HEK293 (cell line): Measurements from ENCODE around the gene IFI30.
A peak's percentile ranks its signal among the peaks of the same experiment; 100 is the strongest.

ENCODE experiments used
- CTCF ChIA-PET: fragments of 350-600 bp; formaldehyde crosslinking; extraction: SDS; loops from one replicate; lab custom pipeline; 2021; ENCODE audit warnings: antibody characterized with exemption; lab: Yijun Ruan, JAX
- POLR2A ChIA-PET: fragments of 300-600 bp; formaldehyde crosslinking; extraction: SDS; loops from one replicate; lab custom pipeline; 2020; ENCODE audit warnings: antibody characterized with exemption, inconsistent platforms; lab: Yijun Ruan, JAX
- H3K27ac ChIP-seq: fragments of 200-500 bp; sonication (Bioruptor generic); 2 replicates; pipeline ENCODE4 v1.5.1; 2014; ENCODE audit warnings: low read depth, low read length, control low read depth, inconsistent platforms; ENCODE audit errors: extremely low read depth
- H3K36me3 ChIP-seq, 2 experiments: fragments of 200-500 bp in 1 of 2; sonication (Bioruptor generic) in 1 of 2; 1 replicate in 1 of 2; 2 replicates in 1 of 2; pipeline ENCODE4 v1.5.1; 2014 to 2017; ENCODE audit warnings: inconsistent platforms in 2 of 2, low read length in 2 of 2; ENCODE audit not compliant: control insufficient read depth in 2 of 2, insufficient read depth in 1 of 2
- H3K4me1 ChIP-seq: fragments of 200-500 bp; sonication (Bioruptor generic); 2 replicates; pipeline ENCODE4 v1.5.1; 2014; ENCODE audit warnings: mild to moderate bottlenecking, low read length, inconsistent platforms; ENCODE audit not compliant: control insufficient read depth, insufficient read depth
- H3K4me3 ChIP-seq: 2 replicates; pipeline ENCODE4 v1.5.1; 2011; ENCODE audit warnings: low read depth, mild to moderate bottlenecking, control low read depth, low read length, moderate library complexity
- H3K9me3 ChIP-seq: fragments of 200-500 bp; sonication (Bioruptor generic); 2 replicates; pipeline ENCODE4 v1.5.1; 2014; ENCODE audit warnings: low read depth, low read length, inconsistent platforms; ENCODE audit not compliant: control insufficient read depth, insufficient read depth
- BCL11B ChIP-seq: fragments of 450-650 bp; formaldehyde crosslinking; IDR thresholded peaks from 2 replicates; pipeline ENCODE4 v1.5.1; 2016; ENCODE audit warnings: low read depth, missing biosample characterization, missing genetic modification characterization
- GLIS2 ChIP-seq: fragments of 450-650 bp; formaldehyde crosslinking; IDR thresholded peaks from 2 replicates; pipeline ENCODE4 v1.5.1; 2016; ENCODE audit warnings: missing biosample characterization, missing genetic modification characterization
- KLF1 ChIP-seq: fragments of 450-650 bp; formaldehyde crosslinking; IDR thresholded peaks from 2 replicates; pipeline ENCODE4 v1.5.1; 2016; ENCODE audit warnings: missing biosample characterization, missing genetic modification characterization
- PRDM1 ChIP-seq: fragments of 450-650 bp; formaldehyde crosslinking; IDR thresholded peaks from 2 replicates; pipeline ENCODE4; 2016; ENCODE audit warnings: missing biosample characterization, missing genetic modification characterization
- PRDM10 ChIP-seq: fragments of 450-650 bp; formaldehyde crosslinking; IDR thresholded peaks from 2 replicates; pipeline ENCODE4 v1.5.1; 2016; ENCODE audit warnings: missing biosample characterization, missing genetic modification characterization
- REPIN1 ChIP-seq: fragments of 450-650 bp; formaldehyde crosslinking; IDR thresholded peaks from 2 replicates; pipeline ENCODE4 v1.5.1; 2017; ENCODE audit warnings: missing biosample characterization, missing genetic modification characterization, low read depth
- REST ChIP-seq: fragments of 450-650 bp; formaldehyde crosslinking; IDR thresholded peaks from 2 replicates; pipeline ENCODE4 v1.5.1; 2016; ENCODE audit warnings: missing biosample characterization, missing genetic modification characterization
- SCRT1 ChIP-seq: fragments of 450-650 bp; formaldehyde crosslinking; IDR thresholded peaks from 2 replicates; pipeline ENCODE4 v1.5.1; 2016; ENCODE audit warnings: missing biosample characterization, missing genetic modification characterization, borderline replicate concordance
- TCF7L2 ChIP-seq: IDR thresholded peaks from 2 replicates; pipeline ENCODE4 v1.6.1; 2011; ENCODE audit warnings: low read depth, mild to moderate bottlenecking, inconsistent platforms, low read length, moderate library complexity, borderline replicate concordance
- ZBTB11 ChIP-seq: fragments of 450-650 bp; formaldehyde crosslinking; conservative IDR thresholded peaks from 2 replicates; pipeline ENCODE4 v1.5.1; 2016; ENCODE audit warnings: low read depth, missing biosample characterization, missing genetic modification characterization
- ZBTB17 ChIP-seq: fragments of 450-650 bp; formaldehyde crosslinking; IDR thresholded peaks from 2 replicates; pipeline ENCODE4 v1.5.1; 2016; ENCODE audit warnings: missing biosample characterization, missing genetic modification characterization
- ZBTB49 ChIP-seq: fragments of 450-650 bp; formaldehyde crosslinking; IDR thresholded peaks from 2 replicates; pipeline ENCODE4 v1.5.1; 2016; ENCODE audit warnings: missing biosample characterization, missing genetic modification characterization, low read depth
- ZFP3 ChIP-seq: fragments of 450-650 bp; formaldehyde crosslinking; IDR thresholded peaks from 2 replicates; pipeline ENCODE4 v1.5.1; 2016; ENCODE audit warnings: low read depth, missing biosample characterization, missing genetic modification characterization
- ZNF335 ChIP-seq: fragments of 450-650 bp; formaldehyde crosslinking; conservative IDR thresholded peaks from 2 replicates; pipeline ENCODE4 v1.5.1; 2016; ENCODE audit warnings: missing biosample characterization, missing genetic modification characterization
- ZNF473 ChIP-seq: fragments of 450-650 bp; formaldehyde crosslinking; IDR thresholded peaks from 2 replicates; pipeline ENCODE4 v1.5.1; 2017; ENCODE audit warnings: missing biosample characterization, missing genetic modification characterization
- ZNF600 ChIP-seq: fragments of 450-650 bp; formaldehyde crosslinking; IDR thresholded peaks from 2 replicates; pipeline ENCODE4 v1.5.1; 2016; ENCODE audit warnings: missing biosample characterization, missing genetic modification characterization
- ZNF76 ChIP-seq: fragments of 450-650 bp; formaldehyde crosslinking; IDR thresholded peaks from 2 replicates; pipeline ENCODE4; 2016; ENCODE audit warnings: low read depth, missing biosample characterization, missing genetic modification characterization, borderline replicate concordance
- ZNF768 ChIP-seq: fragments of 450-650 bp; formaldehyde crosslinking; IDR thresholded peaks from 2 replicates; pipeline ENCODE4 v1.5.1; 2018; ENCODE audit warnings: missing biosample characterization, mild to moderate bottlenecking, missing genetic modification characterization
- ZXDB ChIP-seq: fragments of 450-650 bp; formaldehyde crosslinking; IDR thresholded peaks from 2 replicates; pipeline ENCODE4 v1.5.1; 2016; ENCODE audit warnings: missing biosample characterization, missing genetic modification characterization

IFI30 gene

GRCh38 chr19:18150776-18151624 lies 22.6 kb upstream of the IFI30 start:
- H3K36me3 ChIP-seq, result peaks cover 0 to 15% of the 10 kb centered on the region in 2 experiments; a peak in 1 of 3 replicates
- no peaks in the 10 kb centered on the region for H3K9me3 ChIP-seq
- H3K4me3 ChIP-seq, result no peak overlapping the region
- ChIA-PET CTCF (interaction anchor here (0.7 to 2.9 kb wide), 9 partner anchors 8 to 320 kb away, joined by 3 to 24 read pairs (median 4); no protein-coding TSS in a partner anchor), POLR2A (interaction anchor here (1.2 to 1.8 kb wide), 2 partner anchors 33 to 131 kb away, joined by 3 to 7 read pairs; partner anchors contain the start of gene JUND)
- TF ChIP-seq ZNF768 (tag by site-specific recombination), result 0 out of 2 replicates have a peak, but pooled peaks have one; percentile 54
- TF ChIP-seq REST (tag by site-specific recombination), result peak; percentile 65
- peak; percentile 62 for TF ChIP-seq ZNF600 (tag by site-specific recombination)
- TF ChIP-seq ZFP3, result peak; percentile 50; the same call in 1 of the 2 replicates
- TF ChIP-seq SCRT1 (tag by site-specific recombination), result no peak
- no peaks in the 10 kb centered on the region; the same call in 1 of the 2 replicates for H3K4me1 ChIP-seq
- H3K27ac ChIP-seq, result no peak overlapping the region

GRCh38 chr19:18152442-18152816 lies 21.2 kb upstream of the IFI30 start:
- ChIA-PET CTCF (interaction anchor here (0.6 to 2.9 kb wide), 10 partner anchors 9 to 170 kb away, joined by 3 to 24 read pairs (median 4); partner anchors contain the start of gene LSM4), POLR2A (interaction anchor here (0.6 to 1.8 kb wide), 5 partner anchors 15 to 785 kb away, joined by 3 to 7 read pairs (median 4); no protein-coding TSS in a partner anchor)
- H3K27ac ChIP-seq, result peak overlapping the region; percentile 74
- peaks cover 7% of the 10 kb centered on the region for H3K4me1 ChIP-seq
- peak overlapping the region; percentile 56 for H3K4me3 ChIP-seq
- no peaks in the 10 kb centered on the region for H3K9me3 ChIP-seq
- peaks cover 0 to 21% of the 10 kb centered on the region in 2 experiments; a peak in 1 of 3 replicates for H3K36me3 ChIP-seq
- TF ChIP-seq KLF1 (tag by site-specific recombination) (no peak), REPIN1 (tag by site-specific recombination) (no peak), ZBTB11 (tag by site-specific recombination) (peak; percentile 88), TCF7L2 (no peak), ZNF473 (tag by site-specific recombination) (no peak), BCL11B (tag by site-specific recombination) (peak; percentile 61; the same call in 1 of the 2 replicates), ZNF335 (tag by site-specific recombination) (peak; percentile 54), ZBTB17 (tag by site-specific recombination) (peak; percentile 85), ZXDB (0 out of 2 replicates have a peak, but pooled peaks have one; percentile 10), ZNF76 (tag by site-specific recombination) (peak; percentile 57; the same call in 1 of the 2 replicates), PRDM10 (tag by site-specific recombination) (peak; percentile 85), PRDM1 (tag by site-specific recombination) (peak; percentile 91), GLIS2 (tag by site-specific recombination) (no peak), ZBTB49 (tag by site-specific recombination) (no peak)
